Kidney capillary endothelial cell (primary cell): Measurements from ENCODE around the gene SIN3A.
"Not testable (repeated sequence)": the region's sequence is repeated elsewhere in the genome, so short reads cannot be mapped to it uniquely, and the experiment has no call there.

ENCODE experiments used
- DNase-seq: peaks from one replicate; pipeline ENCODE4 v3.0.0-alpha.2; 2018; ENCODE audit warnings: low spot score

Gene SIN3A

DNA sequence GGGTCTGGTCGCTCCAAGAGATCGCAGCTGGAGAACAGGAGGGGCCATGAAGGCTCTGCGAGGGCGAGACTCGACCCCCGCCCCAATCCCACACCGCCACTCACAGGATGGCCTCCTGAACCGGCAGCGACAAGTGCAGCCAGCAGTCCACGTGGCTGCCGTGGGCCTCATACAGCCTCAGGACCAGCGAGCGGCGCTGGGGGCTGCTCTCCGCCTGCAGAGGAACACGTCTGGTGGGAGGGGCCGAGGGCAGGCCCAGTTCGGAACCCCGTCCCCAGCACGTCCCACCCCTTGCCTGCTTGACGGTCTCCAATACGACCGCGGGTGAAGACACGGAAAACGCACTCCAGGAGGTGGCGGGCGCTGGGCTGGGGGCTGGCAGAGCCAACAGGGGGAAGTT is 95.5 kb downstream of the SIN3A start:
- DNase-seq, result no peak

DNA sequence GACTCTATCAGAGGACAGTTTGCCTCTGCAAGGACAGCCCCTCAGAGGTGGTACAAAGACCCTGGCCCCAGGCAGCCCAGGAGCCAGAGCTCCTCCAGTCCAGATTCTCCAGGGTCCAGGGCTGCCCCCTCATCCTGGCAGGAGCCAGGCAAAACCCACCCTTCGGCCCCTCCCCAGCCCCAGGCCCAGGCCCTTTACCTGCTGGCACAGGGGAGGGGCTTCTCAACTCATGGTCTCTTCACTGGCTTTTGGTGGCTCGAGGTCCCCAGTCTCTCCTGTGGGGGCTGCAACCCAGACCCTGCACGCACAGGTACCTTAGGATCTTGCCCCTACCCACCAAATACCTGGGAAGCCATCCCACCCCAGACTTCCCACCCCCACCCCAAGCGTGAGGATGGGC is 96.1 kb downstream of the SIN3A start:
- no peak for DNase-seq

DNA sequence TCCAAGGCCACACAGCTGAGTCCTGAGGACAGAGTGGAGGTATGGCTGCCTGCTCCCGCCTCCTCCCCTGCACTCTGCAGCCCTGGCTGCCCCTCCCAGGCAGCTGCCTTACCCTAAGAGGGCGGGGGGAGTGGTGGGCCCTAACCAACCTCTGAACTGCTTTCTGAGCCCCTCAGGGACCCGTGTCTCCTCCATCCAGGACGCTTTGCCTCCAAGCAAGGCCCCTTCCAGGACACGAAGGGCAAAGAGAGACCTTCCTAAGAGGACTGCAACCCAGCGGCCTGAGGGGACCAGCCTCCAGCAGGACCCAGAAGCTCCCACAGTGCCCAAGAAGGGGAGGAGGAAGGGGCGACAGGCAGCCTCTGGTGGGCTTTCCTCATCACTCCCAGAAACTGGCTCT is 97.0 kb downstream of the SIN3A start:
- DNase-seq, result no peak

DNA sequence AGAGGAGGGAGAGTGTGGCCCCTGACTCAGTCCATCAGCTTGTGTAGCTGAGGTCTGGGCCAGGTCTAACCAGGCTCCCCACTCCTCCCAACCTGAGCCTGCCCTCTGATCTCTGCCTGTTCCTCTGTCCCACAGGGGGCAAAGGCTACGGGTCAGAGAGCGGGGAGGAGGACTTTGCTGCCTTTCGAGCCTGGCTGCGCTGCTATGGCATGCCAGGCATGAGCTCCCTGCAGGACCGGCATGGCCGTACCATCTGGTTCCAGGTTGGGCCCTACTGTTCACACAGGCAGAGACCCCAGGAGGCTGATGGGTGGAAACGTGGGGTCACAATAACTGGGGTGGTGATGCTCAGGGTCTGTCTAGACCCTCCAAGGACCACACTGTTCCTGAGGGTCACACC is 97.9 kb downstream of the SIN3A start:
- DNase-seq, result no peak

DNA sequence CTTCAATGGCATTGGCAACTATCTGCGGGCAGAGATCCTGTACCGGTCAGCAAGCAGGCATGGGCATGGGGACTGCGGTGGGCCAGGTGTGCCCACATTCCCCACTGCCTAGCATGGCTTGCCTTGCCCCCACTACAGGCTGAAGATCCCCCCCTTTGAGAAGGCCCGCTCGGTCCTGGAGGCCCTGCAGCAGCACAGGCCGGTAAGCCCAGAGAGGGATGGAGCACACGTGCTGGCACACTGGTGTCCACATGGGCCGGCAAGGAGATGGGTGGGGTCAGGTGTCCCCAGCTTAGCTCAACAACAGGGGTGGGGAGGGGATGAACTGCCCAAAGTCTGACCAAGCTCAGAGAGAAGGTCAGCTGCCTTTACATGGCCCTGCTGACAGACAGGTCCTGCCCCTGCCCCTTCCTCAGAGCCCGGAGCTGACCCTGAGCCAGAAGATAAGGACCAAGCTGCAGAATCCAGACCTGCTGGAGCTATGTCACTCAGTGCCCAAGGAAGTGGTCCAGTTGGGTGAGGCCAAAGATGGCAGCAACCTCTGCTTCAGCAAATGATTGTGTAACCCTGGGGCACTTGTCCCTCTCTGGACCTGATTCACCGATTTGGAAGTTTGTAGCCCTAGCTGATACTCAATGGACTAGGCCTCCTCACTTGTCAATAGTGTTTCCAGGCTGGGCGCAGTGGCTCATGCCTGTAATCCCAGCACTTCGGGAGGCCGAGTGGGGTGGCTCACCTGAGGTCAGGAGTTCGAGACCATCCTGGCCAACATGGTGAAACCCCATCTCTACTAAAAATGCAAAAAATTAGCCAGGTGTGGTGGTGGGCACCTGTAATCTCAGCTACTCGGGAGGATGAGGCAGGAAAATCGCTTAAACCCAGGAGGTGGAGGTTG is 99.1 kb downstream of the SIN3A start:
- no peak for DNase-seq

DNA sequence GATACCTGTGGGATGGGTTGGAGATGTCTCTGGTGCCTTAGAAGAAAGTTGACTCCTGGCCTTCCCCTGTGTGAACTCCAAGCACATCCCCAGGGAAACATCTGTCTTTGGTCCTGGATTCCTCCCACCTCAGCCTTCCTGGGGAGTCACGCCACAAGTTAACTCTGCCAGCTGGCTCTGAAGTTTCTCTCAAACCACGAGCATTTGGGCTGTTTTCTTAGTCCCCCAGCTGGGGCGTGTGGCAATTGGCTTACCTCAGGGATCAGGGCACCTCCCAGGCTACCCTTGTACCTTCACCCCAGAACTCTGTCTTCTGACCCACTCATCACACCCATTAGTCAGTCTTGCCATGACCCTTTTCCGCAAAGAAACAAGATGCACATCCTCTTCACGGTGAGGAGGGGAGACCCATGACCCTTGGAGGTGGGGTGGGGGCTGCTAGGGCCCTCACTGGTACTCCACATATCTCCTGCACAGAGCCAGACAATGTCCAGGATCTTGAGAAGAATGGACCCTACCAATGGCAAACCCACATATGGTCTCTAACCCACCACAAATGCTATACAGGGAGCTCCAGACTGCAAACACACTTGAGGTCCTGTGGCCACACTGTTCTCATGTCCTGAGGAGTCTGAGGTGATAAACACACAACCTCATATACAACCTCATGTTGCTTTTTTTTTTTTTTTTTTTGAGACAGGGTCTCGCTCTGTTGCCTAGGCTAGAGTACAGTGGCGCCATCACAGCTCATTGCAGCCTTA is 100.7 kb downstream of the SIN3A start:
- DNase-seq, result no peak

DNA sequence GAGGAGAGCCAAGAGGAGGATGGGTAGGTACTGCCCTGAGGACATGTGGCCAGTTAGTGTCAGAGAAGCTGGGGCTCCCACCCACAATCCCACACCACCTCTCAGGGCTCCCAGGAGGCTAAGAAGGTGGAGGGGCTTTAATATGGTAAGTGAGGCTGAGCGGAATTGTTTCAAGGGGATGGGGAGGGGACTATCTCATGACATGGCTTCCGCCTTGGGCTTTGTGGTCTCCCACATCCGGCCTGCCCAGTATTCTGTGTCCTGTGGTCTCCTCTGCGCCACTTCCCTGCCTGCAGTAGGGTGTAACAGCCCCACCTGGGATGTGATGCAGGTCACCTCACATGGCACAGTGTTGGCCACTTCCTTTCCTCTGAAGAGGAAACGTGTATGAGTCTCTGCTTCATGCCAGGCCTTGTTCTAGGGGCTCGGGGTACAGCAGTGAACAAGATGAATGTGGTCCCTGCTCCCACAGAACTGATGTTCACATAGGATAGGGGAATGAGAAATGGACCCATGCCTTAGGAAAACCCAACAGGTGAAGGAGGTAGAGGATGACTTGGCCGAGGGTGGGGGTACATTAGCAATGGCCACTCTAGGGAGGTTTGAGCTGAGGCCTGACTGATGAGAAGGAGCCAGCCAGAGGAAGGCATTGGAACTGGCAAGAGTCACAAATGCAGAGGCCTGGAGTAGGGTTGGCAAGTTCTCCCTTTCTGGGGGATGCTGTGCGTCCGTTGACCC is 101.5 kb downstream of the SIN3A start:
- no peak for DNase-seq

DNA sequence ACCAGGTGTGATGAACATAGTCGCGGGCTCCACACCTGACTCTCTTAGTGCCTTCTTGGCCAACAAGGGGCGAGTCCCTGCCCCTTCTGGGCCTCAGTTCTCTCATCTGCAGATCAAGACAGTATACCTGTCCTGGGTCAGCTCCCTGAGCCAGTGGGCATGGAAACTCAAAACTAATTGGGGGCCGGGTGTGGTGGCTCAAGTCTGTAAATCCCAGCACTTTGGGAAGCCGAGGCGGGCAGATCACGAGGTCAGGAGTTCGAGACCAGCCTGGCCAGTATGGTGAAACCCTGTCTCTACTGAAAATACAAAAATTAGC is 102.2 kb downstream of the SIN3A start:
- not testable (repeated sequence) for DNase-seq

DNA sequence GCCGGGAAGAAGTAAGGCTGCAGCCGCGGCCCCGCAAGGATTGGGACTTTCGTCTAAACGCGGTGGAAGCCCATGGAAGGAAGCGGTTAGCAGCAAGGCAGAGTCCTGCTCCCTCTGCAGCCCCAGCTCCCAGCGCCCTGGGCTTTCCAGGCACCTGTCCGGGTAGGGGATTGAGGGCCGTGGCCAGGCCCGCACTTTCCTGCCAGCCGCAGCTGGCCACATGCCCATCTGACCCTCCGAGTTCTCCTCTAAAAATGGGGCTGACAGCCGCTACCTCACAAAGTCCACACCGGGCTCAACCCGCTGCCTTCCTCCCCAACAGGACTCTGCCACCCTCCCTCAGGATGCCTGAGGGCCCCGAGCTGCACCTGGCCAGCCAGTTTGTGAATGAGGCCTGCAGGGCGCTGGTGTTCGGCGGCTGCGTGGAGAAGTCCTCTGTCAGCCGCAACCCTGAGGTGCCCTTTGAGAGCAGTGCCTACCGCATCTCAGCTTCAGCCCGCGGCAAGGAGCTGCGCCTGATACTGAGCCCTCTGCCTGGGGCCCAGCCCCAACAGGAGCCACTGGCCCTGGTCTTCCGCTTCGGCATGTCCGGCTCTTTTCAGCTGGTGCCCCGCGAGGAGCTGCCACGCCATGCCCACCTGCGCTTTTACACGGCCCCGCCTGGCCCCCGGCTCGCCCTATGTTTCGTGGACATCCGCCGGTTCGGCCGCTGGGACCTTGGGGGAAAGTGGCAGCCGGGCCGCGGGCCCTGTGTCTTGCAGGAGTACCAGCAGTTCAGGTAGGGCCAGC is 102.7 kb downstream of the SIN3A start:
- DNase-seq, result no peak

DNA sequence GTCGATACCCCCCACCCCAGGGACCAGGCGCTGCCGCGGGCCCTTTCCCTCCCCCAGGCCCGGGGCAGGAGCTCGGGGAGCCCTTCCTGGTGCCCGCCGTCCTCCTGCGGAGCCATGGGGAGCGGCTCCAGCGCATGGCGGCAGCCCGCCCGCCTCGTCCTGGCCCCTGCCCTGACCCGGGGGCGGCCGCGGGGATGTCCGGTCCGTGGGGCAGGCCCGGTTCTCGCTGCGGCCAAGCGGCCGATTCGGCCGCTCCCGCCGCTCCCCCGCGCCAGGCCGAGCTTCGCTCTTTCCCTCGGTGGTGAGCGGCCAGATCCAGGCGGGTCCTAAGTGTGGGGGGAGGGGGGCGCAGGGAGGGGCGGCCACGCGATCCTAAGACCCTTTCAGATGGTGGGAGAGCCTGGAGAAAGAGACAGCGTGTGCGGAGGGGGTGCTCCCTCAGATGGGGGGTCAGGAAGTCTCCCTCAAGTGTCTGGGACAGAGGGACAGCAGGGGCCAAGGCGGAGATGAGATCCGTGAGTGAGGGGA is 103.4 kb downstream of the SIN3A start:
- no peak for DNase-seq

DNA sequence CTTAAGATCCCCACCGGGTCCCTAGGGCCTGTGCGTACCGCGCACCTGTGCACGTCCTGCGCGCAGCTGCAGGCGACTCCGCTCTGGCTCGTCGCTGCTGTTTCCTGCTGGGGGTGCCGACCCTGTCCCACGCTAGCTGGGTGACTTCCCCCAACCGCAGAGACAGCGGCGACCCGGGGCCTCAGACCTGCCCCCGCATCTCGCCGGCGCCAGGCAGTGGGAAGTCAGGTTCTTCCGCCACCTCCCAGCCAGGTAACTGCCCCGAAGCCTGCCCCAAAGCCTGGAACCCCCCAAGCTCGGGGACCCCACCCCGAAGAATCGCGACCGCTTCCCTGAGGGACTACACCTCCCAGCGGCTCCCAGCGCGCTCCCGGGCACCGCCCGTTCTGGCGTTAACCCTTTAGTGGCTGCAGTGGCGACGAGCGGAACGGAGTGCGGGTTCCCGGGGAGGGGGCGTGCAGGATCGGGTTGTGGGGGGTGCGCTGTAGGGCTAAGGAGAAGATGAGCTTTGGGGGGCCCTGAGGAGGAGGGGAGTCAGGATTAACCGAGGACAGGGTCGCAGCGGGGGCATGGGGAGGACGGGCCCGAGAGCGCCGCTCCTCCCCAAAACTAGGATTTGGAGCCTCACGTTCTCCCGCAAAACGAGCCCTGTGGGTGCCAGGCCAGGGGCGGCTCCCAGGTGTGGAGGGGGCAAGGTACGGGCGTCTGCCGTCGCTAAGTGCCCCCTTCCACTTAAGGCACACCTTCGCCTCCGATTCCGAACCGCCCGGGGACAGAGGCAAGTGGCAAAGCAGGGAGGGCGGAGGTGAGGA is 104.1 kb downstream of the SIN3A start:
- DNase-seq, result no peak

DNA sequence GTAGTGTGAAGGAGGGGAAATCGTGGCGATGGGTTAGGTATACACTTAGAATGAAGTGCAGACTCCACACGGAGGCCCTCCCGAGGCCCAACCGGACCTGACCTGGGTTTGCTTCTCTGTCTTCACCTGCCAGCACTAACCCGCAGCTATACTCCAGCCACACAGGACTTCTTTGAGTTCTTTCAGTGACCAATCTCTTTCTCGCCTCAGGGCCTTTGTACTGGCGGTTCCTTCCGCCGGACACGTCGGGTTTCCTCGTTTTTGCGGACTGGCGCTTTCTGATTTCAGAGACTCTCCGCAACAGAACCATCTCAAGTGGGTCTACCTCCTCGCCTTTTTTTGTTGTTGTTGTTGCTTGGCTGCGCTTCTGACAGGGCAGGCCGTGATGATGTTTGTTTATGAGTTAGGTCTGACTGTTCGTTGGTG is 104.7 kb downstream of the SIN3A start, which contains the start of gene NEIL1:
Gene NEIL1, plus strand, starts transcription at position 244 of the 426 bp plus-strand sequence. CDS start 1,867 bp downstream, outside the sequence.
- DNase-seq, result no peak

DNA sequence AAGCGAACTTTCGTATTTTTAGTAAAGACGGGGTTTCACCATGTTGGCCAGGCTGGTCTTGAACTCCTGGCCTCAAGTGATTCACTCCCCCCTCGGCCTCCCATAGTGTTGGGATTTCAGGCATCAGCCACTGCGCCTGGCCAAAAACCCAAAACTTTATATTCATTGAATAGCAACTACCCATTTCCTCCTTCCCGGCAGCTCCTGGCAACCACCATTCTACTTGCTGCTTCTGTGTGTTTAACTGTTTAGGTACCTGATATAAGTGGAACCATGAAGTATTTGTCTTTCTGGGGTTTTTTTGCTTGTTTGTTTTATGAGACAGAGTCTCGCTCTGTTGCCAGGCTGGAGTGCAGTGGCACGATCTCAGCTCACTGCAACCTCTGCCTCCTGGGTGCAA is 107.5 kb downstream of the SIN3A start:
- DNase-seq, result not testable (repeated sequence)

DNA sequence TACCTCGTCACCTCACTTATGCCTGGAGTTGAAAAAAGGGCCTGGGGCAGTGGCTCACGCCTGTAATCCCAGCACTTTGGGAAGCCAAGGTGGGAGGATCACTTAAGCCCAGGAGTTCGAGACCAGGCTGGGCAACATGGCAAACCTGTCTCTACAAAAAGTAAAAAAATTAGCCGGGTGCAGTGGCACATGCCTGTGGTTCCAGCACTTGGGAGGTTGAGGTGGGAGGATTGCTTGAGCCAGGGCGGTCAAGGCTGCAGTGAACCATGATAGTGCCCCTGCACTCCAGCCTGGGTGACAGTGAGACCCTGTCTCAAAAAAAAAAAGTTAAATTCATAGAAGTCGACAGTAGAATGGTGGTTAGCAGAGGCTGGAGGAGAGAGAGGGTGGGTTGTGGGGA is 109.3 kb downstream of the SIN3A start:
- DNase-seq, result no peak

DNA sequence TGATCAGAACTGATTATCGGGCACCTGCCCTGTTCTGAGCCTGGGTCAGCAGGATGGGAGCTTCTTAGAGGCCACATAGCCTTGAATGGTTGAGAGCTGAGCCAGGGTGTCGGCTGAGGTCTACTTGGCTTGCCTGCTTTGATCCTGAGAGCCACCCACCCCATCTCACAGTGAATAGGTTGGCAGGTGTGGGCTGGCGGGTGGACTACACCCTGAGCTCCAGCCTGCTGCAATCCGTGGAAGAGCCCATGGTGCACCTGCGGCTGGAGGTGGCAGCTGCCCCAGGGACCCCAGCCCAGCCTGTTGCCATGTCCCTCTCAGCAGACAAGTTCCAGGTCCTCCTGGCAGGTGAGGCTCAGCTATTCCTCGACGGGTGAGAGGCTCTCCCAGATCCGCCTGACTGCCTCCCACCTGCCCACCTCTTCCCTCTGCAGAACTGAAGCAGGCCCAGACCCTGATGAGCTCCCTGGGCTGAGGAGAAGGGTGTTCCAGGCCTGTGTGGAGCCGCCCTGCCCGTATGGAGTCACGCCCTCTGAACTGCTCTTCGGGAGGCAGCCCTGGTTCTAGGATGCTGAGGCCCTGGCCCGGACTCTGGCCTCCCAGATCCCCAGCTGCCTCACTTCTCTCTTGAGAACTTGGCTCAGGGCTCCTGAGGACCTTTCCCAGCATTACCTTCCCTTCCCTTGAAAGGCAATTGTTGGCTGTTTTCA is 111.8 kb downstream of the SIN3A start:
- no peak for DNase-seq

DNA sequence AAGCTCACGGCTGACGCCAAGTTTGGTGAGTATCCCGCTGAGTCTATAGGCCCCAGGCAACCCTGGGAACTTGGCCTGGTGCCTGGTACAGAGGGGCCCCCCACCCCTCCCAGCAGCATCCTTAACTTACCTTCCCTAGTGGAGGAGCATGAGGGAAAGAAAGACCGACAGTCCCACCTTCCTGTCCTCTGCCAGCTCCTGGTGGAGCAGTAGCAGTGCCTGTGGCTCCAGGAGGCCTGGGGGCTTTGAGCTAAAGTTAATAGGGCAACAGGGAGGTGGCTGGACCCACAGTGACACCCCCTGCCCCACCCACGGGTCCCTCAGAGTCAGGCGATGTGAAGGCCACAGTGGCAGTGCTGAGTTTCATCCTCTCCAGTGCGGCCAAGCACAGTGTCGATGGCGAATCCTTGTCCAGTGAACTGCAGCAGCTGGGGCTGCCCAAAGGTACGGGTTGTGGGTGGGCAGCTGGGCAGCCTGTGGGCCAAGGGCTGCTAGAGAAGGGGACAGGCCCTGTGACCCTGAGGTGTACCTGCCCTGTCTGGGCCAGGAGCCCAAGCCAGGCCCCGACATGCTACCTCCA is 112.7 kb downstream of the SIN3A start:
- no peak for DNase-seq

DNA sequence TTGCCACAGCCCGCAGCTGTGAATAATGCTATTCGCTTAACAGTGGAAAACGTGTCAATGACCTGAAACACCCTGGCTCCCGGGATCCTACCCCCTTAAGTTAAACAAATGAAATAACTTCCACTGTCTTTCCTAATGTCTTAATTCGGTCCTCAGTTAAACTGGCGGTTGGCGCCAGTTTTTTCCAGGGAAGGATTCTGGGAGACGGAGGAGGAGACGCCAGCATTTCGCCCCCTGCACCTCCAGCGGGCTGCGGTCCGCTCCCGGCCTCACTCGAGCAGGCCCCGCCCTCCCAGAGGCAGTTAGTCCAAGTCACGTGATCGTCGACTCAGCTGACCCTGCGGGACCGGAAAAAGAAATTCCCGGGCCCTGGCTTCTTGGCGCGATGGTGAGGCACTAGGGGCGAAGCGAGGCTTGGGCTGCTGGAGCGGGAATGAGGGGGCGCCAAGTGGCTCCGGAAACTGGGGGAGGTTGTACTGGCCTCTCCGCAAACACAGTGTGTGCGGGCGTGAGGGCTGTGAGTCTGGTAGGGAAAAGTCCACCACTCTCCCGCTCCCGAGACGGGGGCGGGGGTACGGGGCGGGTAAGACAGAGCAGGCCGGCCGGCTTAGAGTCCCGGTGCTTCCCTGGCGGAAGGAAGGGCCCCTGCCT is 115.7 kb downstream of the SIN3A start, which contains the start of gene COMMD4:
Gene COMMD4, plus strand, starts transcription at position 359 of the 651 bp plus-strand sequence. Its CDS starts 27 bp downstream, at position 386.
- DNase-seq, result peak; percentile 93

DNA sequence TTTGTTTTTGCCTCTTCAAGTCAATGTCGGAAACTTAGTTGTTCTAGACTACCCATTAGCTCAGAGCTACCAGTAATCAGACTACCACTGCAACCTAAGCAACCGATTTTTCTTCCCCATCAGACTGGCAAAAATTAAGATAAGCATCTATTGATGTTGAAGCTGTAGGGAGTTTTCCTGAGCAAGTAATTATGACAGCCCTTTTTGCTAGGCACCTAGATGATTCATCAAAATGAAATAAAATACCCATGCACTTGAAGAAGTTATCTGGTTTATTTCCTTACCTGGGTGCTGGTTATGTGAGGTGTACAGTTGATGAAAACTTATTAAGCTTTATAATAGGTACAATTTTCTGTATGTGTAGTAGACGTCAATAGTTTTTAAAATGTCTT is 116.2 kb downstream of the SIN3A start:
- DNase-seq, result no peak
